Subcutaneous adipose tissue (tissue), 4 donors: ENCODE measurements around the gene PLPPR5. TPM values are rescaled to one million over a fixed set of nuclear protein-coding genes. Genes with fewer than 3 reads are reported as not detected.

ENCODE experiments used
- CTCF ChIP-seq: fragments of 450-650 bp; IDR thresholded peaks from one replicate; pipeline ENCODE4 v1.5.1; 2016; ENCODE audit warnings: low read depth, mild to moderate bottlenecking, control low read depth, antibody characterized with exemption, moderate library complexity
- total RNA-seq, 4 donors: library from RNA; depleted of rRNA; stranded (reverse); fragments of >200 nt; gene quantifications; one replicate each; pipeline ENCODE4 v1.1.0, GENCODE V29; 2016

PLPPR5 gene
- total RNA-seq, 4 donors from 2014 or later: not detected

- no peak for TF ChIP-seq CTCF
These were observed 100.9 kb downstream of the PLPPR5 start for GRCh38 chr1:98903726-98904125.

GRCh38 chr1:98903261-98903660, 101.4 kb downstream of the PLPPR5 start:
- TF ChIP-seq CTCF: no peak

- TF ChIP-seq CTCF: no peak
These were observed 105.7 kb downstream of the PLPPR5 start for GRCh38 chr1:98898940-98899339.

GRCh38 chr1:98897479-98897878, 107.2 kb downstream of the PLPPR5 start:
- no peak for TF ChIP-seq CTCF

GRCh38 chr1:98896711-98897445, 107.8 kb downstream of the PLPPR5 start:
- TF ChIP-seq CTCF: no peak

- no peak for TF ChIP-seq CTCF
These were observed 111.3 kb downstream of the PLPPR5 start for GRCh38 chr1:98893371-98893770.

GRCh38 chr1:98888869-98889268, 115.8 kb downstream of the PLPPR5 start:
- no peak for TF ChIP-seq CTCF
